ENCODE measurements around the gene ARAP2.

DNA sequence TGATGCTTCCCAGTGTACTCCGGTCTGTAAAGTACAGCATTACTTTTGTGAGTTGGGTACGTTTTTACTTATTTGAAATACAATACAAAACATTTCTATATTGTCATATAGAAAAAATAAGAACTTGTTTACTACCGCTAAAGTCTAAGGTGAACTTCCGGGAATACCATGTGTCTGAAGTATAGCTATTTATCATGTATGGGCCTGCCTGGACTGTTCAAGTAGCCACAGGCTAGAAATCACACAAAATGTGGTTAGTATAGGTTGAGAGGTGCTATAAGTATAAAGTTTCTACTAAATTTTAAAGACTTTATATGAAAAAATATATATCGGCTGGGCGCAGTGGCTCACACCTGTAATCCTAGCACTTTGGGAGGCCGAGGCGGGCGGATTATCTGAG is 152.3 kb downstream of the ARAP2 start:
- no peak for TF ChIP-seq POLR2A (IDR thresholded peaks at IDR 0.05; ENCODE audit: low read depth, low read length)
- no peak for TF ChIP-seq POLR2AphosphoS5 (IDR thresholded peaks at IDR 0.05; ENCODE audit: low read depth, low read length)
